Esophagus squamous epithelium (tissue), 4 donors: ENCODE measurements around the gene SAA1.

Experiments
- POLR2A ChIP-seq, 4 donors: fragments of 450-650 bp; IDR thresholded peaks; one replicate each; pipeline ENCODE4 v1.6.1; 2017; ENCODE audit warnings: antibody characterized with exemption in 4 of 4, mild to moderate bottlenecking in 4 of 4, moderate library complexity in 3 of 4
- TF ChIP-seq, protein P1 (sequence below), 6 experiments: fragments of 450-650 bp in 4 of 6; fragments of 200-600 bp in 2 of 6; sonication (generic) in 2 of 6; IDR thresholded peaks; one replicate each; pipeline ENCODE4 v1.5.1; 2016 to 2019; ENCODE audit warnings: antibody characterized with exemption in 6 of 6, mild to moderate bottlenecking in 4 of 6, moderate library complexity in 4 of 6

DNA sequence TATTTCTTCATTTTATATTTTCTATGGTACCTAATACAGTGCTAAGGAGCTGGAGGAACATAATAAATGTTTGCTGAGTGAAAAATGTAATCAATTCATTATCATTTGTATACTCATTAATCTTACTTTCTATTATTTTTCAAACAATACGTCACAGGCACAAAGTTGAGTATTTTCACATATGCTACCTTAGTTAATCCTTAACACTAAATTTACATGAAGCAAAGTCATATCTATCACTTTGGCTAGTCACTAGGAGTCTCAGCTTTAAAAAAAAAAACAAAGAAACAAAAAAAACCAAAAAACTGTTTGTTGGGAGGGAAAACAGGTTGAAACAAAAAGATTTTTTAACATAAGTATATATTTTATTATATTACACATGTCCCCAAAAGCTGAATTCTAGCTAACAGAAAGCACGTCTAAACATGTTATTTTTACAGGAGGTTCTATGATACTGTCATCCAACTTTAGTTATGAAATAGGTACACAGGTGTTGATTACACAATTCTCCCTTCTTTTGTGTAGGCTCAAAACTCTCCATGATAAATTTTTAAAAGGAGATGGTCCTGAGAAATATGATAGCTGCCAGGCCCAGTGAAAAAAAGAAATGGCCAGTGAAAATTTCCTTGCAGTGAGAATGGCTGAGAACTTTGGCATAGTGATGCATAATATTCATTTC, 41.5 kb downstream of the SAA1 start:
- TF ChIP-seq, protein P1, sequence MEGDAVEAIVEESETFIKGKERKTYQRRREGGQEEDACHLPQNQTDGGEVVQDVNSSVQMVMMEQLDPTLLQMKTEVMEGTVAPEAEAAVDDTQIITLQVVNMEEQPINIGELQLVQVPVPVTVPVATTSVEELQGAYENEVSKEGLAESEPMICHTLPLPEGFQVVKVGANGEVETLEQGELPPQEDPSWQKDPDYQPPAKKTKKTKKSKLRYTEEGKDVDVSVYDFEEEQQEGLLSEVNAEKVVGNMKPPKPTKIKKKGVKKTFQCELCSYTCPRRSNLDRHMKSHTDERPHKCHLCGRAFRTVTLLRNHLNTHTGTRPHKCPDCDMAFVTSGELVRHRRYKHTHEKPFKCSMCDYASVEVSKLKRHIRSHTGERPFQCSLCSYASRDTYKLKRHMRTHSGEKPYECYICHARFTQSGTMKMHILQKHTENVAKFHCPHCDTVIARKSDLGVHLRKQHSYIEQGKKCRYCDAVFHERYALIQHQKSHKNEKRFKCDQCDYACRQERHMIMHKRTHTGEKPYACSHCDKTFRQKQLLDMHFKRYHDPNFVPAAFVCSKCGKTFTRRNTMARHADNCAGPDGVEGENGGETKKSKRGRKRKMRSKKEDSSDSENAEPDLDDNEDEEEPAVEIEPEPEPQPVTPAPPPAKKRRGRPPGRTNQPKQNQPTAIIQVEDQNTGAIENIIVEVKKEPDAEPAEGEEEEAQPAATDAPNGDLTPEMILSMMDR (IDR thresholded peaks at IDR 0.05) = no peak
- TF ChIP-seq POLR2A (IDR thresholded peaks at IDR 0.05) = no peak
